ENCODE results near the gene MADCAM1.

Gene MADCAM1

DNA sequence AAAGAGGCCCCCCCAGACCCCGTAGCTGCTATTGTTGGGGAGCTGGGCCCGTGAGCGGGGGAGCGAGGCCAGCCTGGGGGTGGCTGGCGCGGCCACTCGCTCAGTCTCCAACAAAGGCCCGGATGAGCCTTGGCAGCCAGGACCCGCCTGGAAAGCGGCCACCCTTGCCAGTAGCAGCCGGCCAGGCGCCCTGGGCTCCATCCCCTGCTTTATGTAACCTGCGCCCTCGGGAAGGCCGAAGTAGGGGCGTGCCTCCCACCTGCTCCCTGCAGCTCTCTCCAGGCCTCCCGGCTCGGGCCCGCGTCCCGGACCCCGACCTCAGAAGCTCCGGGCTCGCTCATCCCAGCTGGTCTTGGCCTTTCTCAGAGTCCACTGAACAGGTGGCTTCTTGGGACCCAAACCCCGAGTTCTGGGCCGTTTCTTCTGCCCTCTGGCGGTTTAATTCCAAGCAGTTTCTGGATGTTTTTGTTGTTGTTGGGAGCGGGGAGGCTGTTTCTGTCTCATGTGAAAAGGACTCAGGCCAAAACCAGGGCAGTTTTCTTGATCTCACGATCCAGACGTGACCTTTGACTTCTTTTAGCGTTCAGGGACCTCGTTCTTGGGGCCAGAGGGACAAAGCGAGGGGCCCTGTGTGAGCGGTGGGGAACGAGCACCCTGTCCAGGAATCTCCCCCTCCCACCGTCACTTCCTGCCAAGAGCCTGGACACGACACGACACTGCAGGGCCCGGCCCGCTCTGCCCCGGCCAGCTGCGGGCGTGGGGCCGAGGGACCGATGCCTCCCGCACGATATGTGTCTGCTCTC lies 36.5 kb downstream of the MADCAM1 start:
- DNase-seq (ENCODE audit: low read depth, low spot score), result no peak

DNA sequence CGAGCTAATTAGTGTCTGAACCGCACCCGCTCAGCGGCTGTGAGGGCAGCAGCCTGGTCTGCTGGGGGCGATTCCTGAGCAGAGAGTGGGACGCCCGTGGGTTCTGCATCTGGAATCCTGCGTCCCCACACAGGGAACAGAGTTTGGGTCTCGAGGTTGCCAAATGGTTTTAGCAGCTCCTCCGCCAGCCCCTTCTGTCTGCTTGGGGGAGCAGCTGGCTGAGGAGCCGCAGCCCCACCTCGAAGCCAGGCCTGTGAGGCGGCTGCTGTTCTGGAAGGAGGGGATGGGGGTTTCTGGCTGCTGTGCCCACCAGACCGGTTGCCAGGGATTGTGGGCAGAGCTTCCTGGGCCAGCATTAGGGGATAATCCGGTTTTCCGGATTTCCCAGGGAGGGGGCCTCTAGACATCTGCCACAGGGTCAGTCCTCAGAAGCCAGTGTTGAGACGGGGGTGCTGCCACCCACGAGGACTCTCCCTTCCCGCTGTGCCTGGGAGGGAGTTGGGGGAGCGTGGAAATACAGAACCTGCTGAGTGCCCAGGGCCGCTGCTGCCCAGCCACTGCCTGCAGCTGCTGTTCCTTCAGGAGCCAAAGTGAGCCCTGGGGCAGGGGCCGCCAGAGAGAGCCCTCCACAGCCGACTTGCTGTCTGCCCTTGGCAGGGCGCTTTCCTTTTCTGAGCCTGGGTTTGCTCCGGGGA lies 37.2 kb downstream of the MADCAM1 start:
- no peak for DNase-seq (ENCODE audit: low read depth, low spot score)

DNA sequence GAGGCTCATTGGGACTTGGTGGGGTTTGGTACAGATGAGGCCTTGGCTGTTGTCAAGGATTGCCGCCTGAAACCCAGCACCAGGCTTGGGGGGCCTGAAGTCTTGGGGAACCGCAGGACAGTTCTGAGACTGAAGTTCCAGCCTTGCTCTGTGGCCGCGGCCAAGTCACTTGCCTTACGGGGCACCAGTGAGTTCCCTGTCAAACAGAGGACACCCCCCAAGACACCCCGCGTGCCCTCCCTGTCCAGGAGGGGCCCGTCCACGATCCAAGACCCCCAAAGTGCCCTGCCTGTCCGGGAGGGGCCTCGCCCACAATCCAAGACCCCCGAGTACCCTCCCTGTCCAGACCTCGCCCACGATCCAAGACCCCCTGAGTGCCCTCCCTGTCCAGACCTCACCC lies 37.8 kb downstream of the MADCAM1 start:
- no peak for DNase-seq (ENCODE audit: low read depth, low spot score)

DNA sequence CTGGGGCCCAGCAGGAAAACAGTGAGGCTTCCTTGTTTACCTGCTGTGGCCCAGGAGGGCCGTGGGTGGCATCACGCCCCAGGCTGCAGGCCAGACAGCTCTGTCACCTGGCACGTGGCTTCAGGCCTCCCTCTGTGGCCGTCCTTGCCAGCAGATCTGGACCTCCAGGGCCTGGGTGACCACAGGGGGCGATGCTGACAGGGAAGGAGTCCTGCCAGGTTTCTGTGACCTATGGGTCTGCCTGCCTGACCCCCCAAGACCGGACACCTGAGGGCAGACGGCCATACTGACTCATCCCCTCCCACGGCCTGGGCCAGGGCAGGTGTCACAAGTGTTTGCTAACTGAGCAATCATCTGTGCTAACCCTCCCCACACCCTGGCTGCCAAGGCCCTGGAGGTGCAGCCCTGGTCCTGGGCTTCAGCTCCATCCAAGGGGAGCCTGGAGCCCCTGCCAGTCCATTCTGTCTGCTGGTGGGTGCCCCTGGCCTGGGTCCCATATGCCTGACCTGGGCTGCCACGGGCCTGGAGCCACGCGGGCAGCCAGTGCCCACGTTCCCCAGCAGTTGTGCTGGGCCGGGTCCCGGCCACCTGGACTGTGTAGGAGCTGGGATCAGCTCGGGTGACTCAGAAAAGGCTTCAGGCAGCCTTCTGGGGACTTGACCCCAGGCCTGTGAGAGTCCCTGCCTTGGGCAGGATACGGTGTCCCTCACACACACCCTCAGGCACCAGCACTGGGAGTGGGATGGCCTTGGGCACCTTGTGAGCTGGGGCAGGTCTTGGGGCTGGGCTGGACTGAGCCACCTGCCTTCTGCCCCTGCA lies 38.9 kb downstream of the MADCAM1 start:
- no peak for DNase-seq (ENCODE audit: low read depth, low spot score)

DNA sequence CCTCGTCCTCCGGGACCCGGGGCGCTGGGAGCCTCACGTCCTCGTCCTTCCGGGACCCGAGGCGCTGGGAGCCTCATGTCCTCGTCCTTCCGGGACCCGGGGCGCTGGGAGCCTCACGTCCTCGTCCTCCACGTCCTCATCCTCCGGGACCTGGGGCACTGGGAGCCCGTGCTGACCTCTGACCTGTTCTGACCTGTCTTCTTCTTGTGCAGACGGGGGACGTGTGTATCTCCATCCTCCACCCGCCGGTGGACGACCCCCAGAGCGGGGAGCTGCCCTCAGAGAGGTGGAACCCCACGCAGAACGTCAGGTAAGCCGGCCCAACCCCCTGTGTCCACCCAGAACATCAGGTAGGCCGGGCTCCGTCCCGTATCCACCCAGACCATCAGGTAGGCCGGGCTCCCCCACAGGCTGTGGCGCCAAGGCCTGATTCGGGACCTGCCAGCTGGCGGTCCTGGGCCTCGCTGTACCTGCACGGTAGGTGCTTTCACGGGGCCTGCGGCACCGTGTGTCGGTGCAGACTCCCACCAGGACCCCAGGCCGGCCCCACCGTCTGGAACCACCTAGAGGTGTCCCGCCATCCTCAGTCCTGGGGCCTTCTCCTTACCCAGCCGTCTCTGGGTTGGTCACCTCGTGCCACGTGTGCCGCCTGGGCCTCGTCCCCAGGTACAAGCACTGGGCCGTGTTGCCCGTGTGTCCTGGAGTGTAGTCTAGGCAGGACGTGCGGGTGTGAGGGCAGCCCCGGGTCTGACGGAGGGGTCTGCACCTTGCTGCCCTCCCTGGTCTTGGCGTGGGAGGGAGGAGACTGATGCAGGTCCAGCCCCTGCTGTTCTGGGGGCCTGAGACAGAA lies 40.0 kb downstream of the MADCAM1 start:
- no peak for DNase-seq (ENCODE audit: low read depth, low spot score)

DNA sequence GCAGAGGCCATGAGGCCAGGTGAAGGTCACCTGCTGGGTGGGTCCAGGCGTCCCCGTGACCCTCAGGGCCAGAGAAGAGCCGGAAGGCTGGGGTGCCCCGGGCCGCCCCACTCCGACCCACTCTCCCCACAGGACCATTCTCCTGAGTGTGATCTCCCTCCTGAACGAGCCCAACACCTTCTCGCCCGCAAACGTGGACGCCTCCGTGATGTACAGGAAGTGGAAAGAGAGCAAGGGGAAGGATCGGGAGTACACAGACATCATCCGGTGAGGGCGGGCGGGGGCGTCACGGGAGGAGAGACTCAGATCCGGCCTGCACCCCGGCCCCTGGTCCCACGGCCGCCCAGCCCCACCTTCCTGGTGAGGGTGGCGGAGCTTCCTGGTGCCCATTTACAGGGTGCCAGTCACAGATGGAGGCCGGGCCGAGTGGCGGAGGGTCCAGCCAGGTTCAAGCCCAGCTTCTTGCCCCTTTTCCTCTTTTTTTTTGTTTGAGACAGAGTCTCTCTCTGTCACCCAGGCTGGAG lies 40.7 kb downstream of the MADCAM1 start:
- no peak for DNase-seq (ENCODE audit: low read depth, low spot score)

DNA sequence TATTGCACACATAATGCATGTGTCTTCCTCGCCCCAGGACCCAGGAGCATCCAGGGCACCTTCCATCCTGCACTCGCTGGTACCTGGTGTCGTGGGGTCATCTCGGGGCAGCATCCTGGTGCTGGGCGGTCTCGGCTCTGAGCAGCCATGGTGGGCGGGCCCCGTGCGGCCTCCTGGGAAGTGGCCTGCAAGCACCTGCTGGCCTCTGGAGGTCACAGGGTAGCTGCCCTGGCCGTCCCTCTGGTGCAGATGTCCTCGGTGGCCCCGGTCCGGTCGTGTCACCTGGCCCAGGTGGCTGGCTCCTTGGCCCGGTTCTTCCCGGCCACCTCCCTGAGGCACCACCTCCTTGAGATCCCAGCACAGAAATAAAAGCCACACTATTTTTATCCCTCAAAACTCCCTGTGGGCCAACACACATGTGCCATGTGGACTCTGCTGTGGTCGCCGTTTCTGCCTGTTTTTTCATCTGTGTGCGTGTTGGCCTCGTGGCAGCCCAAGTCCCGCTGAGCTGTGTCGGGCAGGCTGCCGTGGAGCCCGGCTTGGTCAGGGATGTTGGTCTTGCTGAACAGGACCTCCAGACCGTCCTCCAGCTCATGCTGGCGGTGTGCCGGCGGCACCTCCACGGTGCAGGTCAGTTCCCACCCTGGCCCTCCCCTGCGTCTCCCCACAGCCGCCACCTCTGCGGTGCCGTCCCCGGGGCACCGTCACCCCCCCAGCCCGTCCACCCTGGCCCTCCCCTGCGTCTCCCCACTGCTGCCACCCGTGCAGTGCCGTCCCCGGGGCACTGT lies 42.5 kb downstream of the MADCAM1 start:
- no peak for DNase-seq (ENCODE audit: low read depth, low spot score)

DNA sequence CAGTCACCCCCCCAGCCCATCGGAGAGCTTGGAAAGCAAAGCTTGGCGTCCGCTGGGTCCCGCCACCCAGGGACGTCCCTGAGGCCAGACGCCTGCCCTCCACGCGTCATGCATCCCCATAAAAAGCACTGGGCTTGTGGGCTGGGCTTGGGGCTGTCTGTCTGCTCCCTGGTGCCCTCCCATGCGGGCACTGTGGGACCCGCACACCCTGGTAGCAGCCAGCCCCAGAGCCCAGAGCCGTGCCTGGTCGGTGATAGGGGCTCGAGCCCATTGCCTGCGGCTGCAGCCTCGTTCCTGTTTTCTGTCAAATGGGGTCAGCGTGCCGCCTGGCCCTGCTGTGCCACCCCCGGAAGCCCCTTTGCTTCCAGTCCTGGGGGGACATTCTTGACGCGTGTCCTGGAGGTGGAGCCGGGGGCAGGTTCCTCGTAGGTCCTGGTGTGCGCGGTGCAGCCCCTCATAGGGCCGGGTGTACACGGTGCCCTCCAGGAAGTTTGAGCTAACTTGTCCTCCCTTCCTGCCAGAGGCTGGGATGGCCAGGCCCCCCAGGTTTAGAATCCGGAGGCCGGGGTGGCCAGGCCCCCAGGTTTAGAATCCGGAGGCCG lies 43.2 kb downstream of the MADCAM1 start:
- DNase-seq (ENCODE audit: low read depth, low spot score), result no peak

DNA sequence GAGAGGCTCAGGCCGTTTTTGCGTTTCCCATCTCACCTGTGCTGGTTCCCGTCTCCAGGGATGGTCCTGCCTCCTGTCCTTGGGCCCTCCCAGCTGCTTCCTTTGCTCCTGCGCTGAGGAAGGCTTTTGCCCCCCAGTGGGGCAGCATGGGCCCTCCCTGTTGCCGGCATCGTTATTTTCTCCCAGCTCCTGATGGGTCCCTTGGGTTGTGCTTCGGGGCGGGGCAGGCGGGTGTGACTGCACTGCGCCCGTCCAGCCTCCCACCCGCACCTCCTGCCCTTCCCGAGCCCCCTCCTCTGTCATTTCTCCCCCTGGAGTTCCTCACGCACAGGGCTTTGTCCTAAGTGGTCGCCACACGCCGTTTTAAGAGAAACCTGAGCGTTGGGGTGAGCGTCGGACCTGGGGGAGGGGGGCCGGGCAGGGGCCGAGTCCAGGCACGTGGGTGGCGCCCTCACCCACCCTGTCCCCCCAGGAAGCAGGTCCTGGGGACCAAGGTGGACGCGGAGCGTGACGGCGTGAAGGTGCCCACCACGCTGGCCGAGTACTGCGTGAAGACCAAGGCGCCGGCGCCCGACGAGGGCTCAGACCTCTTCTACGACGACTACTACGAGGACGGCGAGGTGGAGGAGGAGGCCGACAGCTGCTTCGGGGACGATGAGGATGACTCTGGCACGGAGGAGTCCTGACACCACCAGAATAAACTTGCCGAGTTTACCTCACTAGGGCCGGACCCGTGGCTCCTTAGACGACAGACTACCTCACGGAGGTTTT lies 44.8 kb downstream of the MADCAM1 start:
- no peak for DNase-seq (ENCODE audit: low read depth, low spot score)

DNA sequence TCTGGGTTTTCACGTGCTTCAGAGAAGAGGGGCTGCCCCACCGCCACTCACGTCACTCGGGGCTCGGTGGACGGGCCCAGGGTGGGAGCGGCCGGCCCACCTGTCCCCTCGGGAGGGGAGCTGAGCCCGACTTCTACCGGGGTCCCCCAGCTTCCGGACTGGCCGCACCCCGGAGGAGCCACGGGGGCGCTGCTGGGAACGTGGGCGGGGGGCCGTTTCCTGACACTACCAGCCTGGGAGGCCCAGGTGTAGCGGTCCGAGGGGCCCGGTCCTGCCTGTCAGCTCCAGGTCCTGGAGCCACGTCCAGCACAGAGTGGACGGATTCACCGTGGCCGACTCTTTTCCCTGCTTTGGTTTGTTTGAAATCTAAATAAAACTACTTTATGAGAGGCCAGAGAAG lies 45.4 kb downstream of the MADCAM1 start:
- no peak for DNase-seq (ENCODE audit: low read depth, low spot score)

DNA sequence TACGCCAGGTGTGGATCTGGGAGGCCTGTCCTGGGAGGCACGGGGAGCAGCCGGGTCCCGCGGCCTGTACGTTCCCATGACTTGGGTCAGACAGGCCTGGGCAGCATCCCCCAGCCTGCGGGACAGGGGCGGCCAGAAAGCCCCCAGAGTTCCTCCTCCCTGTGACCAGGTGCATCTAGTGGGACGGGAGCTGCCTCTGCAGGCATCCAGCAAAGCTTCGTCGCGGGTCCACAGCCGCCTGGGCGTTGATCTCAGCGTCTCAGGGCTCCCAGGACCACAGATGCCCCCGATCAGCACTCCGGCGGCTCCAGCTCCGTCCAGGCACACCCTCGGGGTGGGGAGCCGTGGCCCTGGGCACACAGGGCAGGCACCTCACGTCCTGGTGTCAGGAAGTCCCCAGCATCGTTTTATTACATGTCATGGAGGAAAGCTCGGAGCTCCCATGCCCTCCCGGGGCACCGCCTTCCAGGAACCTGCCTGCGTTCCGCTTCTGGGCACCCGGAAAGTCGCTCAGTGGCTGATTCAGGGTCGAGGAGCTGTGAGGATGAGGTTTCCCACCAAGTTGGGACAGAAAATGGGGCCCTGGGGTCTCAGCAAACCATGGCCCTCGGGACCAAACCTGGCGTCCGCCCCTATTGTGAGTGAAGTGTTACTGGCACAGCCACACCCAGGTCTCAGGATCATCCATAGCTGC lies 46.0 kb downstream of the MADCAM1 start:
- DNase-seq (ENCODE audit: low read depth, low spot score), result no peak

DNA sequence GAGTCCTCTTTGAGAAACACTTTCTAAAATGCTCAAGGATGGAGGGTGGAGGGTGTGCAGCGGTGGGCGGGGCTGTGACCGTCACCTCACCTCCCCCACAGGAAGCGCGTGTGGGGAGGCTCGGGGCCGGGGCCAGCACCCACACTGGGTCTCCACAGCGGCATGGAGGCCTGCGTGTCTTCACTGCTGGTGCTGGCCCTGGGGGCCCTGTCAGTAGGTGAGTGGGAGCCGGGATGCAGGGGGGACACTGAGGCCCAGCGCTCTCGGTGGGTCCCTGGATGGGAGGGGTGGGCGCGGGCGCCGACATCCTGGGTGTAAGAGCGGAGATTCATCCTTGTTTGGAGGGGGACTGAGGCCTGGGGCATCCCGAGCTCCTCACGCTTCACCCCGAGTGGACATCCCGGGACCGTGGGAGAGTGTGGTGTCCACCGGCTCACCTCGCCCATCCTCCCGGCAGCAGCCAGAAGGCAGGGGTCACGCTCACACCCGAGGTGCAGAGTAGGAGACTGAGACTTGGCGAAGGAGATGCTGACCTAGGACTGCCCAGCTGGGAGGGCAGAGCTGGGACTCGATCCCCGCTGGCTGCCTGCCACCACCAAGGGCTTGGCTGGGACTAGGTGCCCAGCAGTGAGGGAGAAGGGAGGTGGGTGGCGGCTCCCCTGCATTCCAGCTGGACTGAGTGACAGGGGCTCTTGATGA lies 47.8 kb downstream of the MADCAM1 start, which contains the start of gene GZMM:
Gene GZMM, plus strand, starts transcription at position 144 of the 699 bp plus-strand sequence. Its CDS starts 19 bp downstream, at position 163.
- no peak for DNase-seq (ENCODE audit: low read depth, low spot score)

DNA sequence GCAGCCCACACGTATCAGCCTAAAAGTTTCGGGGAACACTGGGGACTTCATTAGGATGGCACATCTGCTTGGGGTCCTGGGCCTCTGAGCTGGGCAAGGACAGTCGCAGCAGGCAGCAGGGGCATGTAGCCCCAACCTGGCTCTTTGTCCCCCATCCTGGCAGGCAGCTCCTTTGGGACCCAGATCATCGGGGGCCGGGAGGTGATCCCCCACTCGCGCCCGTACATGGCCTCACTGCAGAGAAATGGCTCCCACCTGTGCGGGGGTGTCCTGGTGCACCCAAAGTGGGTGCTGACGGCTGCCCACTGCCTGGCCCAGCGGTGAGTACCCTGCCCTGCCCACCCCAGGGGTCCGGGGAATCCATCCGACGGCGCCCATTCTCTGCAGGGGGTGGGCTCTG lies 50.8 kb downstream of the MADCAM1 start:
- no peak for DNase-seq (ENCODE audit: low read depth, low spot score)

DNA sequence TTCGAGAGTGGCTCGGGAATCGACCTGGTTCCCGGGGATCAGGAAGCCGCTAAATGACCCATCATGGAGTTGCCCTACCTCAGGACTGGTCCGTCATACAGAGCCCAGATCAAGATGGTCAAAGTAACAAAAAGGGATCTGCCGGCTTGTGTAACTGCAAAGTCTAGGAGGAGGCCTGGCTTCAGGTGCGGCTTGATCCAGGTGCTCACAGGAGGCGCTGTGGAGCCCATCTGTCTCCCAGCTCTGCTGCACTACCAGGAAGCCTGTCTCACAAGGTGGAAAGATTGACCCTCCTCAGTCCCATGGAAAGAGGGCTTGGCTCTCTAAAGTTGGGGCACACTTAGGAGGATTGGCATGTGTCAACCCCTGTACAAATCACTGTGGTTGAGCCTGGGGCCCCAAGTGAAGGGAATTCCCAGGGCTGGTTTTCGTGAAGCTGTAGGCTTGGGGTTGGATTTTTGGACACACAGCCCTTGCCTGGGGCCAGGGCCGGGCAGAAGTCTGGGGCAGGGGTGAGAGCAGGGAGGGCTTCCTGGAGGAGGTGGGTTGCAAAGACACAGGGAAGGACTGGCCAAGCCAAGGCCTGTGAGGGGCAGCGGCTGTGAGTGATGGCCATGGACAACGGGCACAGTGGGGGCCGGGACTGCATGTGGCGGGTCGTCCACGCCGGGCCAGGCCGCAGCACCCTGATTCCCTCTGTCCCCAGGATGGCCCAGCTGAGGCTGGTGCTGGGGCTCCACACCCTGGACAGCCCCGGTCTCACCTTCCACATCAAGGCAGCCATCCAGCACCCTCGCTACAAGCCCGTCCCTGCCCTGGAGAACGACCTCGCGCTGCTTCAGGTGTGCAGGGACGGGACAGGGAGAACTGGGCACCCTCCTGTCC lies 51.8 kb downstream of the MADCAM1 start:
- DNase-seq (ENCODE audit: low read depth, low spot score), result no peak

DNA sequence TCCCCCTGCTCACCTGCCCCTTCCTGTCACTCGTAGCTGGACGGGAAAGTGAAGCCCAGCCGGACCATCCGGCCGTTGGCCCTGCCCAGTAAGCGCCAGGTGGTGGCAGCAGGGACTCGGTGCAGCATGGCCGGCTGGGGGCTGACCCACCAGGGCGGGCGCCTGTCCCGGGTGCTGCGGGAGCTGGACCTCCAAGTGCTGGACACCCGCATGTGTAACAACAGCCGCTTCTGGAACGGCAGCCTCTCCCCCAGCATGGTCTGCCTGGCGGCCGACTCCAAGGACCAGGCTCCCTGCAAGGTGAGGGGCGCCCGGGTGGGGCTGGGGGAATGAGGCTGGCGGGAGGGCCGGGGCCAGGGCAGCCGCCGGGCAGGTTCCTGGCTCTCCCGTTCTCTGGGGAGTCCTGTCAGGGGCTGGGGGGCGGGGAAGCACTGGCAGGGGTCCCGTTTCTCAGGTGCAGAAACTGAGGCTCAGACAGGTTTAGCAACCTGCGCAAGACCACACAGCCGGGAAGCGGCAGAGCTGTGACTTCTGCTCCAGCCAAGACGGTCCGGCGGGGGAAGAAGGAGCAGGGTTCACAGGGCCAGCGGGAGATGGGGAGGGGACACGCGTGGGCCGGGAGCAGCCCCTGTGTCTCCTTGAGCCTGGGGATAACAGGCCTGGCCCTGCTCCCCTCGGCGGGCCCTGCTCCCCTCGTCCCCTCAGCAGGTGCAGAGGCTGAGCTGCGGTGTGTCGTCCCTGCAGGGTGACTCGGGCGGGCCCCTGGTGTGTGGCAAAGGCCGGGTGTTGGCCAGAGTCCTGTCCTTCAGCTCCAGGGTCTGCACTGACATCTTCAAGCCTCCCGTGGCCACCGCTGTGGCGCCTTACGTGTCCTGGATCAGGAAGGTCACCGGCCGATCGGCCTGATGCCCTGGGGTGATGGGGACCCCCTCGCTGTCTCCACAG lies 52.9 kb downstream of the MADCAM1 start:
- no peak for DNase-seq (ENCODE audit: low read depth, low spot score)

DNA sequence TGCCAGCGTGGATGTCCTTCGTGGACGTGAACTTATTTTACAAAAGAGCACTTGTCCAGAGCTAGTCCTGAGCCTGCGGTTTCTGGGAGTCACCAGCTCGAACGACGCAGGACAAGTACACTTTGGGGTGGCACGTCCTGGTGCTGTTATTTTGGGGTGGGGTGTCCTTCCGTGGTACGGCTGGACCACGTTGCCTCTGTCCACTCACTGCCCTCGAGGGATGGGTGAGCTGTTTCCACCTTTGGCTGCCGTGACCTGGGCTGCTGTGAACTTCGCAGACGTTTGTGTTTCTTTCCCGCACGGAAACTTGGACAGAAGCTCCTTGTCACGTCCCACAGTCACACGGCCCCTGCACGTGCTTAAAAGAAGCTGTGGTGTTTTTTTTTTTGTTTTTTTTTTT lies 58.5 kb downstream of the MADCAM1 start:
- no peak for DNase-seq (ENCODE audit: low read depth, low spot score)
